GM06990 (cell line): ENCODE measurements around the gene RASSF8.
"Not testable (repeated sequence)": the region's sequence is repeated elsewhere in the genome, so short reads cannot be mapped to it uniquely, and the experiment has no call there.

Experiments
- DNase-seq: peaks from one replicate; pipeline ENCODE4 v3.0.0-alpha.2; 2011; ENCODE audit not compliant: insufficient read length; ENCODE audit errors: extremely low read depth
- H3K27me3 ChIP-seq: replicated peaks from 2 replicates; pipeline ENCODE4 v1.6.0; 2011; ENCODE audit warnings: low read length; ENCODE audit not compliant: control insufficient read depth, insufficient read depth
- H3K36me3 ChIP-seq: 2 replicates; pipeline ENCODE4 v1.5.1; 2011; ENCODE audit warnings: low read length; ENCODE audit not compliant: control insufficient read depth, insufficient read depth
- H3K4me3 ChIP-seq: replicated peaks from 2 replicates; pipeline ENCODE4 v1.5.1; 2011; ENCODE audit warnings: low read depth, mild to moderate bottlenecking, control low read depth, low read length
- TF ChIP-seq, protein P1 (sequence below): IDR thresholded peaks from 2 replicates; pipeline ENCODE4 v1.5.1; 2011; ENCODE audit warnings: low read length, control low read depth, mild to moderate bottlenecking, inconsistent platforms; ENCODE audit not compliant: insufficient read depth, poor library complexity, severe bottlenecking

RASSF8 gene

DNA sequence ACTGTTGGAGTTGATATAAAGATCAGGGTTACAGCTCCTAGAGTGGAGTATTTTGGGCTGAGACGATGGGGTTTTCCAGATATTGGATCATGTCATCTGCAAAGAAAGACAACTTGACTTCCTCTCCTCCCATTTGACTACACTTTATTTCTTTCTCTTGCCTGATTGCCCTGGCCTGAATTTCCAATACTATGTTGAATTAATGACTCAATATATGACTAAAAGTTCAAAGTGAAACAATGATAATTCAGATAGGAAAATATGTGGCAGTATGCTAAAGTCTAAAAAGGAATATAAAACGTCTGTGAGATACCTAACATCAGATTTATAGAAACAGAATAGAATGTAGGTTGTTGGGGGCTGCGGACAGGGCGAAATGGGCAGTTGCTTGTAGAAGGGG, 94.2 kb downstream of the RASSF8 start:
- no peaks in the 10 kb centered on the region for H3K36me3 ChIP-seq
- TF ChIP-seq, protein P1, sequence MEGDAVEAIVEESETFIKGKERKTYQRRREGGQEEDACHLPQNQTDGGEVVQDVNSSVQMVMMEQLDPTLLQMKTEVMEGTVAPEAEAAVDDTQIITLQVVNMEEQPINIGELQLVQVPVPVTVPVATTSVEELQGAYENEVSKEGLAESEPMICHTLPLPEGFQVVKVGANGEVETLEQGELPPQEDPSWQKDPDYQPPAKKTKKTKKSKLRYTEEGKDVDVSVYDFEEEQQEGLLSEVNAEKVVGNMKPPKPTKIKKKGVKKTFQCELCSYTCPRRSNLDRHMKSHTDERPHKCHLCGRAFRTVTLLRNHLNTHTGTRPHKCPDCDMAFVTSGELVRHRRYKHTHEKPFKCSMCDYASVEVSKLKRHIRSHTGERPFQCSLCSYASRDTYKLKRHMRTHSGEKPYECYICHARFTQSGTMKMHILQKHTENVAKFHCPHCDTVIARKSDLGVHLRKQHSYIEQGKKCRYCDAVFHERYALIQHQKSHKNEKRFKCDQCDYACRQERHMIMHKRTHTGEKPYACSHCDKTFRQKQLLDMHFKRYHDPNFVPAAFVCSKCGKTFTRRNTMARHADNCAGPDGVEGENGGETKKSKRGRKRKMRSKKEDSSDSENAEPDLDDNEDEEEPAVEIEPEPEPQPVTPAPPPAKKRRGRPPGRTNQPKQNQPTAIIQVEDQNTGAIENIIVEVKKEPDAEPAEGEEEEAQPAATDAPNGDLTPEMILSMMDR: no peak
- no peak for DNase-seq
- no peak overlapping the region for H3K4me3 ChIP-seq
- no peaks in the 10 kb centered on the region for H3K27me3 ChIP-seq

DNA sequence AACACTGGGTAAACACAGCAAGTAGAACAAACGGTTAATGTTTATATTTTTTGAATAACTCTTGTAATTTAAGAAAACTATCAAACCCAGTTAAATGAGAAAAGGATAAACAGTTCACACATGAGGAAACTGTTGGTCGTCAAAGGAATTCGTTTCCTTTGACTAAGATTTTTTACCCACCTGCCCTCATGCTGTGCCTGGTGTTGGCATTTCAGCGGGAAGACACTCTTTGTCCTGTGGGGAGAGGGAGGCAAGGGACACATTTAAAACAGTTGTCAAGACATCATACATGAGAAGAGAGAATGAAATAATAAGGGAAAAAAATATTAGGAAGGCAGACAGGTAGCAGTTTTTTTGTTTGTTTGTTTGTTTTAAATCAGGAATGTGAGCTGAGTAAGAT, 95.9 kb downstream of the RASSF8 start:
- TF ChIP-seq, protein P1: no peak
- Histone ChIP-seq H3K27me3 (no peaks in the 10 kb centered on the region), H3K4me3 (no peak overlapping the region), H3K36me3 (no peaks in the 10 kb centered on the region)
- DNase-seq: no peak

DNA sequence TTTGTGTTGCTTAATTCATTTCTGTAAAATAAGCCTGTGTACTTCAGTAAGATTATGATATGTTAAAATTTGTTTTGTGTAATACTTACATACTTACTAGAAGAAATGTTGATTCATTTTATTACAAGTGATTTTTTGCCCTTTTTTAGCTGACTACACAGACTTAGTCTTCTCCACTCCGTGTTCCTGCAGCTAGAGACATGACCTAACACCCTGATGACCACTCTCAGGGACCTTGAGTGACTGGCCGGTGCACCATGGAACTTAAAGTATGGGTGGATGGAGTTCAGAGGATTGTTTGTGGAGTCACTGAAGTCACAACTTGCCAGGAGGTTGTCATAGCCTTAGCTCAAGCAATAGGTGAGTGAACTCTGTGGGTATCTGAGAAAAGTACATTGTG, 96.6 kb downstream of the RASSF8 start:
- Histone ChIP-seq H3K36me3 (no peaks in the 10 kb centered on the region), H3K4me3 (no peak overlapping the region), H3K27me3 (no peaks in the 10 kb centered on the region)
- DNase-seq: no peak
- TF ChIP-seq, protein P1: no peak

DNA sequence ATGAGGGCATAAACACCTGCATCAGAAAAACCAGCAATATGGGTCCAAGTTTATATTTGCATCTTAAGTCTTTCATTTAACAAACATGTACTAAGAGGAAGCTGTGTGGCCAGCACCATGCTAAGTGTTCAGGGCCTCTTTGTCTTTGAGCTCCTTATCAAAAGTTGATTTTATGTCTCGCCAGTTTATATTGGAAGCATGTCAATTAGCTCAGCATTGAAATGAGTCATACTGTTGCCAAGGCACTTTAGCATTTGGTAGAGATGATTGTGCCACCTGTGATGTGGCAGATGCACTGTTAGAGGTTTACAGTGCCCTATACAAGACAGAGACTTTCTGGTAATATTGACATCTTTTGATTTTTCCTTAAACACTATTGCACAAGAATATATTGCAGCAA, 97.9 kb downstream of the RASSF8 start:
- DNase-seq: no peak

DNA sequence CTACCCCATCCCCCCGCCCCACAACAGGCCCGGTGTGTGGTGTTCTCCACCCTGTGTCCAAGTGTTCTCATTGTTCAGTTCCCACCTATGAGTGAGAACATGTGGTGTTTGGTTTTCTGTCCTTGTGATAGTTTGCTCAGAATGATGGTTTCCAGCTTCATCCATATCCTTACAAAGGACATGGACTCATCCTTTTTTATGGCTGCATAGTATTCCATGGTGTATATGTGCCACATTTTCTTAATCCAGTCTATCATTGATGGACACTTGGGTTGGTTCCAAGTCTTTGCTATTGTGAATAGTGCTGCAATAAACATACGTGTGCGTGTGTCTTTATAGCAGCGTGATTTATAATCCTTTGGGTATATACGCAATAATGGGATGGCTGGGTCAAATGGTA, 98.8 kb downstream of the RASSF8 start:
- not testable (repeated sequence) for H3K4me3 ChIP-seq, H3K36me3 ChIP-seq, DNase-seq, H3K27me3 ChIP-seq

More for the DNA sequence above, 97.9 kb downstream of the RASSF8 start:
- H3K27me3 ChIP-seq: no peaks in the 10 kb centered on the region
- TF ChIP-seq, protein P1: no peak
- no peak overlapping the region for H3K4me3 ChIP-seq
- no peaks in the 10 kb centered on the region for H3K36me3 ChIP-seq

DNA sequence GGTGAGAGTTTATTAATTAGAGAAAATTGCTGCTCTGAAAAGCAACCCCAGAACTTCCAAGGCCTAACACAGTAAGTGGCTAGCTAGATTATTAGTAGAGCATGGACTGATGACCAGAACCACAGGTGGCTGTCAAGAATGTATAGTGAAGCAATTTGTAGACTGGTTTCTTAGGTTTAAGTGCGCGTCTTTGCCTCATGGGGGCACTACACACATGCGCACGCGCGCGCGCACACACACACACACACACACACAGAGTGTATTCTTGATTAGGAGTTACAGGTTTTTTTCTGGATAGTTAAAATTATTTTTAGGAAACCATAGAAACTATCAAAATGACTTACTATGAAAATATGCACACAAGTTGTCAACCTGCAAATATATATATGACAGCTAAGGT, 99.8 kb downstream of the RASSF8 start:
- H3K4me3 ChIP-seq: no peak overlapping the region
- H3K27me3 ChIP-seq: no peaks in the 10 kb centered on the region
- H3K36me3 ChIP-seq: no peaks in the 10 kb centered on the region
- TF ChIP-seq, protein P1: peak; percentile 16
- no peak for DNase-seq
